Midbrain (tissue), 1 donor: ENCODE measurements around the gene KRTAP4-3.
"Not testable (repeated sequence)": the region's sequence is repeated elsewhere in the genome, so short reads cannot be mapped to it uniquely, and the experiment has no call there.

Experiments
- DNase-seq: peaks from one replicate; lab custom pipeline; 2025; lab: John Stamatoyannopoulos, UW

The KRTAP4-3 gene

DNA sequence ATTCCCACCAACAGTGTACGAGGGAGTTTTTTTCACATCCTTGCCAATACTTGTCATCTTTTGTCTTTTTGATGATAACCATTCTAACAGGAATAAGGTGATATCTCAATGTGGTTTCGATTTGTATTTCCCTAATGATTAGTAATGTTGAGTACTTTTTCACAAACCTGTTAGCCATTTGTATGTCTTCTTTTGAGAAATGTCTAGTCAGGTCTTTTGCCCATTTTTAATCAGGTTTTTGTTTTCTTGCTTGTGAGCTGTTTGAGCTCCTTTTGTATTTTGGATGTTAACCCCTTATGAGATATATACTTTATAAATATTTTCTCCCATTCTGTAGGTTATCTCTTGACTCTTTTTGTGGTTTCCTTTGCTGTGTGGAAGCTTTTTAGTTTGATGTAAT lies 16.5 kb downstream of the KRTAP4-3 start:
- no peak for DNase-seq

DNA sequence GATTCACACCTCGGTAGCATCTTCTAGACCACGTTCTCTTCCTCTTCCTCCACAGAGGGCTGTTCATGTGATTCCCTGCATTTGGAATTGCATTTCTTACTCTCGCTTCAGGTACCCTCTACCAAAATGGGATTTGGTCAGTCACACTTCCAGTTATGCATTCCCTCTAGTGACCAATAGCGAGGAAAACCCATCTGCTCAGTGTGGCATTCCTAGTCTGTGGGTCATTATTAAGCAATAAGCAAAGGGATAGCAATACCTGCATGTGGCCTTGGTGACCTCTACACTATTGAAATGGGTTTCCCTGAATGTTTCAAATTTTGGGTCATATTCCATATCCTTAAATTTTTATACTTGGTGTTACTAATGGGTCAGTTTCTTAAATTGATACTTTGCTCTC lies 18.0 kb downstream of the KRTAP4-3 start:
- DNase-seq: no peak

DNA sequence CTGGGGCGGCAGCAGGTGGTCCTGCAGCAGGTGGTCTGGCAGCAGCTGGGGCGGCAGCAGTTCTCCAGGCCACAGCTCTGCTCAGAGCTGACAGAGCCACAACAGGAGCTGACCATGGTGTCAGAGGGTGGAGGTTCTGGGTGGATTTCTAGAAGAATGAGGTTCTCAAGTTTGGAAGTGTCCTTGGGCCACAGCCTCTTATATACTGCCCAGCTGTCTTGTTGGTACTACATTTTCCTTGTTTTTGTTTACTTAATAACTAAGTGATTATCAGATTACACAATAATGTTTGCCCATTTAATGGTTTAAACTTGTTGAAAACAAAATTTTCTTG lies 18.4 kb downstream of the KRTAP4-3 start, which contains the start of gene KRTAP4-5:
Gene KRTAP4-5 (minus strand): TSS at position 174 of the 334 bp plus-strand sequence. CDS start 58 bp downstream, at position 116.
- DNase-seq: no peak

DNA sequence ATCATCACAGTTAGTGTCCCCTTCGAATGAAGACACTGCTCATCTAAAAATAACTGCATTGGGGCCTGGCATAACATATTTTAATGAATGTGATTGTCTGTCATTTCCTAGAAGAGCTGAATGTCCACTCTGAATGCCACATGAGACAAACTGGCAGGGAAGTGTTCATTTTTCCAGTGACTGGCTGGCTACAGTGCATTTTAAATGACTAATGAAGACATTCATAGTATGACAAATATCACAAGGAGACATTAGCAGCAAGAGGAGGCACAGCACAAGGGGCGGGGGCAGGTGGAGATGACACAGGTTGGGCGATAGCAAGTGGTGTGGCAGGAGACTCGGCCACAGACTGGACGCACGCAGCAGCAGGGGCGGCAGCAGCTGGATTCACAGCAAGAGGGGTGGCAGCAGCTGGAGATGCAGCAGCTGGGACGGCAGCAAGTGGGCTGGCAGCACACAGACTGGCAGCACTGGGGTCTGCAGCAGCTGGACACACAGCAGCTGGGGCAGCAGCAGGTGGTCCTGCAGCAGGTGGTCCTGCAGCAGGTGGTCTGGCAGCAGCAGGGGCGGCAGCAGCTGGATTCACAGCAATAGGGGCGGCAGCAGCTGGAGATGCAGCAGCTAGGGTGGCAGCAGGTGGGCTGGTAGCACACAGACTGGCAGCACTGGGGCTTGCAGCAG lies 18.9 kb downstream of the KRTAP4-3 start:
- not testable (repeated sequence) for DNase-seq

DNA sequence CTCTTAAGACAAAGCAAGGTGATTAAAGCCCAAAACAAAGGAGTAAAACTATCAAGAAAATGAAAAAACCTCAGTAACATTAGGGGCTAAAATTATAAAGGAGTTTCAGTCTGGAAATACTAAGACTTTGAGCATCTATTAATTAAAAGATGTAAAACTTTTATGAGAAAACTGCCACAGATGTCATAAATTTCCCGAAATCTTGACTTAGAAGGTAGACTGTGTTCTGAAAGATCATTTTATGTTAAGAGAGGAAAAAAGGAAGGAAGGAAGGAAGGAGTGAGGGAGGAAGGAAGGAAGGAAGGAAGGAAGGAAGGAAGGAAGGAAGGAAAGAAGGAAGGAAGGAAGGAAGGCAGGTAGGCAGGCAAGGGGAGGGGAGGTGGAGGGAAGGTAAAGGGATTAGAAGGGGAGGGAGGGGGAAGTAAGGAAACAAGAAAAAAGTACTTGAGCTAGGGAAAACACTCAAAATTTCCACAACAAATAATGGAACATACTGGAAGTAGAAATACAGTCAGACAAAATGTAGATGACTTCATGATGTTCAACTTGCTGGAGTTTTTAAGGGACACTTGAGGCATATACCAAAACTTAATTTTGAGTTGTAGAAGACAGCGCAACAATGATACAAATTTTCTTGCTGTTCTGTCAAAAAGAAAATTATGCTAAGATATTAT lies 20.4 kb downstream of the KRTAP4-3 start:
- no peak for DNase-seq

DNA sequence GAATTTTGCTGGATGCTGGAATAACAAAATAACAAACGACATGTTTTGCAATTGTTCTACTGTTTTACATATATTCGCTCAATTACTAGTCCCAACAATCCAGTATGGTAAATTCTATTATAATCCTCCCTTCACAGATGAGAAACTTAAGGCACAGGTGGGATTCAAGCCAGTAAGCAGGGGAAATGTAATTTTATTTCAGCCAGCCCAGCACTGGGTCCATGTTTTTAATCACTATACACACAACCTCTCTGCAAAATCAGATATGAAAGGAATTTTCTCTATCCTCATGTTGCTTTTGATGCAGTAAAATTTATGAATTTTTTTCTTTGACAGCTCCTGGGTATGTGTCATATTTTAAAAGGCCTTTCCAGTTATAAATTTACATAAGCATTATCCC lies 22.8 kb downstream of the KRTAP4-3 start:
- DNase-seq: no peak

DNA sequence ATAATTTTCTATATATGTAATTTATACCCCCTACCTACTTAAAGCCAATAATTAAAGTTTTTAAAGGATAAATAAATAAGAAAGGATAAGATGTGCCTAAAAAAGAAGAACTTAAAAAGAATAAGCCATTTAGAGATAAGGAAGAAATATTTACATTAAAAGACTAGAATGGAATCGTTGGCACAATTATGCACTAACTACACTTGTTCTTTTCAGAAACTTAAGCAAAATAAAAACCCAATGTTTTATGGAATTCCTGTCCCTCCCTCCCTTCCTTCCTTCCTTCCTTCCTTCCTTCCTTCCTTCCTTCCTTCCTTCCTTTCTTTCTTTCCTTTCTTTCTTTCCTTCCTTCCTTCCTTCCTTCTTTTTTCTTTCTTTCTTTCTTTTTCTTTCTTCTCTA lies 23.2 kb downstream of the KRTAP4-3 start:
- no peak for DNase-seq

DNA sequence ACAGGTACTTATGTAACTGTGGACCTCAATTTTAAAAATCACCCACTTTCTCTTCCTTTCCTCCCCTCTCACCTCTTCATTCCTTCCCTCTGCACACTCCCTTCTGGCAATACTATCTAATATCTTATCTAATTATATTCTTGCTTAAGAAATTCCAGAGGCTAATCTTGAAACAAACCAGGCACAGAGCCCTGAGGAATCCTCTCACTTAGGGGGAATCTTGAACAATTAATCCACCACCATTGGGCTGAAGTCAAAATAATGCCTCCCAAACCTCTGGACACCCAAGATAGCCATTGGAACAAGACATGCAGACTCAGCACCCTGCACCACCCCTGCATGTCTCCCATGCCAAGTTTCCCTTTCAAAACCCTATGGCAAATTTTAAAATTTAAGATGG lies 26.7 kb downstream of the KRTAP4-3 start:
- DNase-seq: no peak

DNA sequence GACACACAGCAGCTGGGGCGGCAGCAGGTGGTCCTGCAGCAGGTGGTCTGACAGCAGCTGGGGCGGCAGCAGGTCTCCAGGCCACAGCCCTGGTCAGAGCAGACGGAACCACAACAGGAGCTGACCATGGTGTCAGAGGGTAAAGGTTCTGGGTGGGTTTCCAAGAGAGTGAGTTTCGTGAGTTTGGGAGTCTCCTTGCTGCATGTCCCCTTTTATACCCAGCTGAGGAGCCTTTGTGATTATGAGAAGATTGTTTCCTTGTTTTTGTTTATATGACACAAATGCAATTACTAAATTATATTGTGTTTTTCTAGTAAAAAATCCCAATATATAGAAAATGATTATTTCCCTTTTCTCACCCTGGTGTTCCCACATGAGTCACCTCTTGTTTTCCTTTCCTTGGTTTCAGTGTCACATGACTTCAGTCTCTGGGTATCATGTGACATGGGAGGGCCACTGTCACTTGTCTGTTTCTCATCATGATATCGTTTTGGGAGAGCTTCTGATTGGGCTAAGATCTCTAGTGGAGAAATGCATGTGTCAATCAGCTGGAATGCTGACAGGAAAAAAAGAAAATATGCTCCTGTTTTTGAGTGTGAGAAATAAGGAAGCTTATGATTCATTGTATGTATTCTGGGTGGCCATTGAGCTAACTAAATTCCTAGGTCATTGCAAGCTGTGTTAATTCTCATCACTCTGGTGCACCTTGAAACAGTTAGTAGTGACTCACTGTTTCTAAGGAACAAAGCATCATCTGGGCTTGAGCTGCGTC lies 27.5 kb downstream of the KRTAP4-3 start, which contains the start of gene KRTAP4-6:
Gene KRTAP4-6 (minus strand): TSS at position 185 of the 772 bp plus-strand sequence. CDS start 57 bp downstream, at position 128.
- DNase-seq: no peak

DNA sequence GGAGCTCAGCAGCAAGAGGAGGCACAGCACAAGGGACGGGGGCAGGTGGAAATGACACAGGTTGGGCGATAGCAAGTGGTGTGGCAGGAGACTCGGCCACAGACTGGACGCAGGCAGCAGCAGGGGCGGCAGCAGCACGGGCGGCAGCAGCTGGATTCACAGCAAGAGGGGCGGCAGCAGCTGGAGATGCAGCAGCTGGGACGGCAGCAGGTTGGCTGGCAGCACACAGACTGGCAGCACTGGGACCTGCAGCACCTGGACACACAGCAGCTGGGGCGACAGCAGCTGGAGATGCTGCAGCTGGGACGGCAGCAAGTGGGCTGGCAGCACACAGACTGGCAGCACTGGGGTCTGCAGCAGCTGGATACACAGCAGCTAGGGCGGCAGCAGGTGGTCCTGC lies 28.2 kb downstream of the KRTAP4-3 start:
- not testable (repeated sequence) for DNase-seq

DNA sequence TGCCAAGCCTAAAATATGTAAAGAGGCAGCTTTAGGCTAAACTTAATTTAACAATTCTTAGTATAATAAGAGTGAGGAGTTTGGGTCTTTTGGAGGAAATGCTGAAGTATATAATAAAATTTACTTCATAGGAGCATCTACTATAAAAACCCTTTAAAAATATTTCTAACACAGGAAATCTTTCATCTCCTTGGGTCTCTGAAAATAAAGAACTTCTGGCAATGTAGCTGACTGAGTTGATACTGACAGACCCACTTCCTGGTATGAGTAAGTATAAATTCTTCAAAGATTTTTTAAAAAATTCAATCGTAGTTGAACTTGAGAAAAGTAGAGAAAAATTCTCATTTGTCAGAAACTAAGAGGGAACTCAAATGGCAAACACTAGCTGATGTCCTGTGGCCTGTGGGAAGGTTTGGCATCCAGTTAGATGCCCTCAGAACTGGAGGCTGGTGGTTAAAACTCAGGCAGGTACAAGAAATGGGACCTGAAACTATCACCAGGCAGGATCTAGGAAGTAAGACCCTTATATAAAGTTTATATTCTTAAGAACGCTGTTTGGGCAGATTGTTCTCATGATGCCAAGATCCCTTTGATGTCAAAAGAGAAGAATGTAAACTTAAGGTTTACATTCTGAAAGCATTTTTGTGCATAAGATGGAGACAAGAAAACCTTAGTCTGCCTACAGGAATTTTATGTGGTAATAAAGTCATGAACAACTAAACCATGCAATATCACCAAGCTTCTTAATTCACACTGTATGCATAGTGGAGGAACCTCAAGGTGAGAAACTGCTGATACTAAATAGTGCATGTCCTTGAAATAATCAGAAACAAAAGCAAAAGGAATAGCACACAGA lies 33.9 kb downstream of the KRTAP4-3 start:
- DNase-seq: no peak

DNA sequence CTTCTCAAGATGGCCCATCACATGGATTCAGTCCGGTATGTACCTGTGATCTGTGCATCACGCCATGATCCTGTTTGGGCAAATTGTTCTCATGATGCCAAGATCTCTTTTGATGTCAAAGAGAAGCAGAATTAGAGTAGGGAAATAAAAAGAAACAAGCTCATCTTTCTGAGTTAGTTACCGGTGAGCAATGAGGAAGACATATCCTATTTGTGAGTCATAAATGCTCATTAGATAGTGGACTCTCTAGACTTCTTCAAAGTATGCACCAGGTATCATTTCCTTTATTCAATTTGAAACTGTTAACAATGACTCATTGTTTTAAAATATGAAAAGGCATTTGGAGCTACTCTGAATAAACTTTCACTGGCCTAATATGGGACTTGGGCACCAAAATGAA lies 36.0 kb downstream of the KRTAP4-3 start:
- no peak for DNase-seq

DNA sequence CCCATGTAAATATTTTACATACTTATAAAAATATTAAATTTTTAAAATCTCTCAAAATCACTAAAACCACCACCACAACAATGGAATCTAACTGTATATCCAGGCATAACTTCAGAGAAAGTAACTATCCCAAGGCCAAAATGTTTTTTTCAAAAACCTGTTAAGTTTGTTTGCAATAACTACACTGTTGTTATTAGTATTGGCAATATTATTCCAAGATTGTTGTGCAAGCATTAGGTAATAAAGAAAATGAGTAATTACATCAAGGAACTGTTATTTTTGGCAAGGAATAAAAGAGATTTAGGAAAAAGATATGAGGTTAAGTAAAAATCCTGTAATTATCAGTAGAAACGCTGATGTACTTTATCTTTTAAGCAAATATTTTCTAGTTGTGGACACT lies 40.6 kb downstream of the KRTAP4-3 start:
- no peak for DNase-seq

DNA sequence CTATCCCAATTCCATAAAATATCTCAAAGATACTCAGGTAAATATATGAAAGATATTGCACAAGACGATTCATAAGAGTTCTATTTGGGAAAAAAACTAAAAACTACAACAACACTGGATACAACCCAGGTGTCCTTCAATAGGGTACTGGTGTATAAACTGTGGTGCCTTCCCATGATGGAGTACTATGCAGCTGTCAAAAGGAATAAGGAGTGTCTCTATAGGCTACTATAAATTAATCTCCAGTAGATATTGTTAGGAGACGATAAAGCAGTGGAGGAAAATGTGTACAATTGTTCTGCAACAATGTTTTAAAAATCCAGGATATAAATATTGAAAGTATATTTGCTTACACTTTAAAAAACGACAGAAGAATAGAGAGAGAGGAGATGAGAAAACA lies 41.6 kb downstream of the KRTAP4-3 start:
- no peak for DNase-seq

DNA sequence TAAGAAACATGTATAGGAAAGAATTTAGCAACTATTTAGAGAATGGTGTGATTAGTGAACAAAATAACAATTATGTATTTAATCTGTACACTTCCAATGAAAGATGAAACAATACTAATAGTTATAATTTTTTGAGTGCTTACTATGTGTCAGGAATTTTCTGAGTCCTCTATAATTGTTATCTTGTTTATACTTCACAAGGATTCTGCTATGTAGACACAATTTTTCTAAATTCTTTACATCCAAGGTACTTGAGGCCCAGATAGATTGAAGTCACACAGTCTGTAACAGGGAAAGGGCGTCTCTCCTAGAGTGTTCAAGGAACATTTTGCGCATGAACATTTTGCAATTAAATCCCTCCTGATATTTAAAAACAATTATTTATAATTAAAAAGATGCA lies 43.0 kb downstream of the KRTAP4-3 start:
- no peak for DNase-seq

DNA sequence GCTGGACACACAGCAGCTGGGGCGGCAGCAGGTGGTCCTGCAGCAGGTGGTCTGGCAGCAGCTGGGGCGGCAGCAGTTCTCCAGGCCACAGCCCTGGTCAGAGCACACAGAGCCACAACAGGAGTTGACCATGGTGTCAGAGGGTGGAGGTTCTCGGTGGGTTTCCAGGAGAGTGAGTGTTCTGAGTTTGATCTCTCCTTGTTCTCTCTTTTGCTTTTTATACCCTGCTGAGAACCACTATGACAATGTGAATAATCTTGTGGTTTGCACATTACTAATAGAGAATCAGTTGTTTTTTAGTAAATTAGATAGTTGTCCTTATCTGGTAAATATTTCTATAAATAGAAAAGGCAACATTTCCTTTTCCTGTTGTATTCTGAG lies 44.0 kb downstream of the KRTAP4-3 start, which contains the start of gene KRTAP4-12:
Gene KRTAP4-12 (minus strand): TSS at position 192 of the 381 bp plus-strand sequence. CDS start 60 bp downstream, at position 132.
- not testable (repeated sequence) for DNase-seq

DNA sequence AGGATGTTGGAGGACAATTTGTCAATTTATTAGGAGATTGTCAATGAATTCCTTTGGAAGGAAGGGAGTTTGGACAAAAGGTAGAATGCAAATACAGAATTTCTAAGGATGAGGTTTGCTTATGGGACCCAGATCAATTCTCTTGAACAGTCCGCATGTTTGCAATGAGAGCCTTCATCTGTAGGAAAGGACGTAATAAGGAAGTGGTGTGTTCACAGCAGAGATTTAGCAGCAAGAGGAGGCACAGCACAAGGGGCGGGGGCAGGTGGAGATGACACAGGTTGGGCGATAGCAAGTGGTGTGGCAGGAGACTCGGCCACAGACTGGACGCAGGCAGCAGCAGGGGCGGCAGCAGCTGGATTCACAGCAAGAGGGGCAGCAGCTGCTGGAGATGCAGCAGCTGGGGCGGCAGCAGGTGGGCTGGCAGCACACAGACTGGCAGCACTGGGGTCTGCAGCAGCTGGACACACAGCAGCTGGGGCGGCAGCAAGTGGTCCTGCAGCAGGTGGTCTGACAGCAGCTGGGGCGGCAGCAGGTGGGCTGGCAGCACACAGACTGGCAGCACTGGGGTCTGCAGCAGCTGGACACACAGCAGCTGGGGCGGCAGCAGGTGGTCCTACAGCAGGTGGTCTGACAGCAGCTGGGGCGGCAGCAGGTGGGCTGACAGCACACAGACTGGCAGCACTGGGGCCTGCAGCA lies 44.6 kb downstream of the KRTAP4-3 start:
- not testable (repeated sequence) for DNase-seq

DNA sequence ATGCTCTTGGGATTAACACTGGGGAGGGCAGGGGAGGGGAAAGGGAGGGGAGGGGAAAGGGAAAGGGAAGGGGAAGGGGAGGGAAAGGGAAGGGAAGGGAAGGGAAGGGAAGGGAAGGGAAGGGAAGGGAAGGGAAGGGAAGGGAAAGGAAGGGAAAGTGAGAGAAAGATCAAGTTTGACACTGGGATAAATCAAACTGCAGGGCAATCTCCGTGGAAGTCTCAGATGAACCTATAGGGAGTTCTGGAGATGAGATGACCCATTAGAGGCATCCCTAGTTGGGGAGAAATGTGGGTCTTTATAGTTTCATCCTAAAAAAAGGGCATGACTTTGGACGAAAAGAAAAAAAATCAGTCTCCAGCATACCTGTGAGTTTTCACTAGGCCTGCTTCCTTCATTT lies 46.3 kb downstream of the KRTAP4-3 start:
- no peak for DNase-seq

DNA sequence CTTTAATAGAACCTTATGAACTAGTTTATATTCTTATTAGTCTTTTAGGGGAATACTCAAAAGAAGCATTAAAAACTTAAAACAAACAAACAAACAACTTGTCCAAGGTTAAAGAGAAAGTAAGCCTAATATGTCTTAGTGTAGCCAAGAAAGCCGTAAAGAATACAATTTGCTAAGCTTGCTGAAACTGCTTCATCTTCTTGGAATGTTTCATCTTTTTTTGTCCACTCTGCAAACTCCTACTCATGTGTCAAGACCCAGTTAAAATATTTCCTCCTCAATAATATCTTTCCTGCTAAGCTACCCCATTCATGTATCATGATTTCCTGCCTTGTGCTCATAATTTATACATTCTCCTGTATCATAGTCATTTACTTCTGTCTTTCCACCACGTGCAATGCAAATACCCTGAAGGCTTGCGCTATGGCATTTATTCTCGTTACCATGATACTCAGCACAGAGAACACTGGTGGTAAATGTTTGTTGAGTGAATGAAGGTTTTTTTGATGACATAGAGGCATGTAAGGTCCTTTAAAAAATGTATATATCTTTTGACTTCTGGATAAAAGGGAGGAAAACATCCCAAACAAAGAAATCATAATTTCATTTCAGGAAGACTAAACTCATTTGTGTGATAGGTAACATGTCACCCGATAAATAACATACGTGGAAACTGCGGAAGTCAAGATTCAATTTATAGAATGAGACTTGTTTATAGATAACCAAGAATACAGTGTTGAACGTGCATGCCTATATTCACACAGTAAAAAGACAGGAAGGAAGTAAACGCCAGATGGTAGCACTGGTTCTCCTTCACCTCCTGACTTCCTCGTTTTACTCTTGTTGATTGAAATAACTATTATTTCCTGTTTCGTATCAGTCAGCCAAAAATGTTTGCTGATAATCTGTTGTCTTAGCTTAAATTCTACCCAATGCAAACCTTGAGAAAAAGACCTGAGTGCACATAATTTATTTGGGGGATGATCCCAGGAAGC lies 48.0 kb downstream of the KRTAP4-3 start:
- not testable (repeated sequence) for DNase-seq

DNA sequence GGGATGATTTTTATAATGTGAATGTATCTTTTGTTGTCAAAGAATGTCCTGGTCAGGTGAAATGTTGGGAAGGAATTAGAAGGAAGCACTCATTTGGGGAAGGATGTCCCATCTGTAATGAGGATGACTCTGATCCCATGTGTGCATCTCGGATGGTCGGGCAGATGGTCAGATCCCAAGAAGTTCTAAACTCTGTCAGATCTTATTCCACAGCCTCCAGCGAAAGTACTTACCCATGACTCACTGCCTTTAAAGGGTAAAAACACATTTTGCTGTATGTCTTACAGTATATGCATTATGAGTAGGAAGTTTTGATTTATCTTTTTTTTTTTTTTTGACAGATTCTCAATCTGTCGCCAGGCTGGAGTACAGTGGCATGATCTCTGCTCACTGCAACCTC lies 49.3 kb downstream of the KRTAP4-3 start:
- DNase-seq: no peak
